GM21786 (cell line): ENCODE results near the gene TTLL11.
"Not testable (repeated sequence)": the region's sequence is repeated elsewhere in the genome, so short reads cannot be mapped to it uniquely, and the experiment has no call there.

Experiments
- ATAC-seq: cut with Tn5 transposase; IDR thresholded peaks from one replicate; pipeline ENCODE4 v1.9.1; 2021; ENCODE audit not compliant: unreplicated experiment

TTLL11 gene

GRCh38 chr9:122011818-122012498, 81.2 kb downstream of the TTLL11 start:
- ATAC-seq, result no peak

GRCh38 chr9:122008559-122008958, 84.5 kb downstream of the TTLL11 start:
- no peak for ATAC-seq

- ATAC-seq, result no peak
Observed at GRCh38 chr9:122007837-122008236, 85.3 kb downstream of the TTLL11 start.

GRCh38 chr9:122005597-122005996, 87.5 kb downstream of the TTLL11 start:
- ATAC-seq, result no peak

- no peak for ATAC-seq
Observed at GRCh38 chr9:122004589-122004988, 88.5 kb downstream of the TTLL11 start.

- no peak for ATAC-seq
Observed at GRCh38 chr9:122001491-122002201, 91.5 kb downstream of the TTLL11 start.

- ATAC-seq, result not testable (repeated sequence)
Observed at GRCh38 chr9:122000526-122000925, 92.6 kb downstream of the TTLL11 start.

- no peak for ATAC-seq
Observed at GRCh38 chr9:121999556-121999955, 93.6 kb downstream of the TTLL11 start.

GRCh38 chr9:121998513-121999049, 94.5 kb downstream of the TTLL11 start:
- no peak for ATAC-seq

GRCh38 chr9:121997791-121998190, 95.3 kb downstream of the TTLL11 start:
- no peak for ATAC-seq

- no peak for ATAC-seq
Observed at GRCh38 chr9:121996783-121997182, 96.3 kb downstream of the TTLL11 start.

GRCh38 chr9:121995997-121996396, 97.1 kb downstream of the TTLL11 start:
- ATAC-seq, result no peak

- ATAC-seq, result no peak
Observed at GRCh38 chr9:121992571-121993212, 100.4 kb downstream of the TTLL11 start.

- no peak for ATAC-seq
Observed at GRCh38 chr9:121991307-121991661, 101.8 kb downstream of the TTLL11 start.

GRCh38 chr9:121990600-121991306, 102.4 kb downstream of the TTLL11 start:
- no peak for ATAC-seq

- no peak for ATAC-seq
Observed at GRCh38 chr9:121989010-121989409, 104.1 kb downstream of the TTLL11 start.

GRCh38 chr9:121987314-121987713, 105.8 kb downstream of the TTLL11 start:
- no peak for ATAC-seq

- ATAC-seq, result no peak
Observed at GRCh38 chr9:121985792-121986494, 107.2 kb downstream of the TTLL11 start.

GRCh38 chr9:121984726-121985402, 108.2 kb downstream of the TTLL11 start:
- ATAC-seq, result no peak

GRCh38 chr9:121983736-121984135, 109.4 kb downstream of the TTLL11 start:
- ATAC-seq, result no peak
